ENCODE data around the gene OR2T3.
A peak's percentile ranks its signal among the peaks of the same experiment; 100 is the strongest.
"Not testable (repeated sequence)": the region's sequence is repeated elsewhere in the genome, so short reads cannot be mapped to it uniquely, and the experiment has no call there.

Gene OR2T3

GRCh38 chr1:248472111-248472510 lies 1.0 kb upstream of the OR2T3 start:
- DNase-seq (ENCODE audit: low spot score): not testable (repeated sequence)

GRCh38 chr1:248475660-248476059 lies 2.5 kb downstream of the OR2T3 start:
- not testable (repeated sequence) for DNase-seq (ENCODE audit: low spot score)

GRCh38 chr1:248481686-248482579 lies 8.8 kb downstream of the OR2T3 start:
- DNase-seq (ENCODE audit: low spot score): peak; percentile 34

GRCh38 chr1:248488289-248488688 lies 15.1 kb downstream of the OR2T3 start, which contains the start of gene OR2T5:
Gene OR2T5, plus strand, starts transcription at chr1:248488589. Its CDS starts 0 bp downstream, at chr1:248488589.
- not testable (repeated sequence) for DNase-seq (ENCODE audit: low spot score)

- DNase-seq (ENCODE audit: low spot score): not testable (repeated sequence)
Observed at GRCh38 chr1:248496661-248497060, 23.5 kb downstream of the OR2T3 start.

- DNase-seq (ENCODE audit: low spot score): not testable (repeated sequence)
Observed at GRCh38 chr1:248500305-248501035, 27.3 kb downstream of the OR2T3 start.

- DNase-seq (ENCODE audit: low spot score): not testable (repeated sequence)
Observed at GRCh38 chr1:248507773-248508172, 34.6 kb downstream of the OR2T3 start, which contains the start of gene OR2G6. Gene OR2G6, plus strand, starts transcription at chr1:248508073. Its CDS starts 13,574 bp downstream, at chr1:248521647.

GRCh38 chr1:248510217-248510616 lies 37.1 kb downstream of the OR2T3 start:
- not testable (repeated sequence) for DNase-seq (ENCODE audit: low spot score)

GRCh38 chr1:248521856-248522255 lies 48.7 kb downstream of the OR2T3 start:
- no peak for DNase-seq (ENCODE audit: low spot score)

Data from CD4-positive, alpha-beta T cell treated with Interleukin-2 at 100 ng/mL for 4 hours (primary cell).